A549 (cell line): ENCODE measurements around the gene HAS3. TPM values are rescaled to one million over a fixed set of nuclear protein-coding genes. Genes with fewer than 3 reads are reported as not detected.
"Not testable (repeated sequence)": the region's sequence is repeated elsewhere in the genome, so short reads cannot be mapped to it uniquely, and the experiment has no call there.

Source experiments
- ATAC-seq, 2 experiments: fragments of 200-7000 bp in 1 of 2; fragments of >200 bp in 1 of 2; cut with Nextera tagmentation in 1 of 2; cut with Tn5 transposase in 1 of 2; 3 replicates each; pipeline versions ENCODE4 v1.8.0 to v1.9.1; 2018 to 2020; ENCODE audit warnings: mild to moderate bottlenecking in 1 of 2, moderate library complexity in 1 of 2
- CTCF ChIA-PET: fragments of 300-600 bp; sonication (Branson Sonifier 250); formaldehyde crosslinking; extraction: SDS; loops from one replicate; lab custom pipeline; 2021; ENCODE audit warnings: antibody characterized with exemption, inconsistent platforms; lab: Yijun Ruan, JAX
- POLR2A ChIA-PET: fragments of 350-600 bp; formaldehyde crosslinking; extraction: SDS; loops from one replicate; lab custom pipeline; 2021; ENCODE audit warnings: antibody characterized with exemption, inconsistent platforms; lab: Yijun Ruan, JAX
- DNase-seq, 2 experiments: peaks; one replicate each; pipeline versions ENCODE4 v3.0.0 to v3.0.0-alpha.2; 2011 to 2016; ENCODE audit warnings: low read depth in 1 of 2, low spot score in 1 of 2
- FAIRE-seq: peaks from 2 replicates; lab custom pipeline; 2011; peaks lifted over from hg19 to GRCh38; lab: Jason Lieb, UNC
- H3K27ac ChIP-seq, 2 experiments: fragments of >200 bp; sonication (Bioruptor Twin); formaldehyde crosslinking; 3 replicates each; pipeline ENCODE4 v1.5.1; 2016 to 2017
- H3K4me1 ChIP-seq: fragments of >200 bp; sonication (Bioruptor Twin); formaldehyde crosslinking; 3 replicates; pipeline ENCODE4 v1.6.1; 2016
- H3K4me2 ChIP-seq: fragments of >200 bp; sonication (Bioruptor Twin); formaldehyde crosslinking; 3 replicates; pipeline ENCODE4 v1.6.1; 2016
- H3K4me3 ChIP-seq: fragments of >200 bp; sonication (Bioruptor Twin); formaldehyde crosslinking; 3 replicates; pipeline ENCODE4 v1.5.1; 2016
- H3K9me3 ChIP-seq: fragments of >200 bp; sonication (Bioruptor Twin); formaldehyde crosslinking; 3 replicates; pipeline ENCODE4 v1.6.1; 2016
- CBX8 ChIP-seq: fragments of 200-600 bp; sonication (generic); IDR thresholded peaks from 2 replicates; pipeline ENCODE4 v1.6.1; 2016
- EHF ChIP-seq: fragments of 250-450 bp; sonication (Bioruptor Pico); IDR thresholded peaks from 2 replicates; pipeline ENCODE4 v1.5.0; 2020; ENCODE audit warnings: mild to moderate bottlenecking
- EP300 ChIP-seq, 2 experiments: fragments of >200 bp; sonication (Bioruptor Twin); formaldehyde crosslinking; IDR thresholded peaks; 2 replicates in 1 of 2; 3 replicates in 1 of 2; pipeline ENCODE4 v1.6.1; 2016 to 2017
- ESRRA ChIP-seq: fragments of 150-350 bp; IDR thresholded peaks from 2 replicates; pipeline ENCODE4 v1.6.1; 2014; ENCODE audit warnings: mild to moderate bottlenecking, low read length, borderline replicate concordance
- HMGXB4 ChIP-seq: fragments of 250-450 bp; sonication (Bioruptor Pico); IDR thresholded peaks from 2 replicates; pipeline ENCODE4 v1.5.0; 2021; ENCODE audit warnings: mild to moderate bottlenecking, moderate library complexity, borderline replicate concordance
- HOXB13 ChIP-seq: fragments of 250-450 bp; sonication (Bioruptor Pico); IDR thresholded peaks from 2 replicates; pipeline ENCODE4 v1.5.0; 2020; ENCODE audit warnings: low read depth, mild to moderate bottlenecking, moderate library complexity
- MAFK ChIP-seq: fragments of 450-650 bp; IDR thresholded peaks from 2 replicates; pipeline ENCODE4 v1.6.1; 2014; ENCODE audit not compliant: partially characterized antibody
- MYC ChIP-seq: IDR thresholded peaks from 2 replicates; pipeline ENCODE4 v1.6.1; 2012; ENCODE audit warnings: mild to moderate bottlenecking, inconsistent platforms, low read length, improper control_type of control experiment, borderline replicate concordance
- RAD21 ChIP-seq, 2 experiments: fragments of >200 bp in 1 of 2; sonication (Bioruptor Twin) in 1 of 2; formaldehyde crosslinking in 1 of 2; IDR thresholded peaks in 1 of 2; conservative IDR thresholded peaks in 1 of 2; 2 replicates in 1 of 2; 3 replicates in 1 of 2; pipeline ENCODE4 v1.6.1; 2012 to 2018; ENCODE audit warnings: inconsistent platforms in 1 of 2
- RARB ChIP-seq: fragments of 250-450 bp; sonication (Bioruptor Pico); IDR thresholded peaks from 2 replicates; pipeline ENCODE4 v1.8.0; 2021; ENCODE audit warnings: mild to moderate bottlenecking, moderate library complexity
- RCOR1 ChIP-seq: fragments of 150-350 bp; IDR thresholded peaks from 2 replicates; pipeline ENCODE4 v1.6.1; 2014; ENCODE audit warnings: antibody characterized with exemption, low read length, low read depth
- RNF2 ChIP-seq: fragments of 200-600 bp; sonication (generic); IDR thresholded peaks from 2 replicates; pipeline ENCODE4 v1.6.1; 2016; ENCODE audit warnings: low read depth, mild to moderate bottlenecking, antibody characterized with exemption, moderate library complexity, borderline replicate concordance
- SMC3 ChIP-seq: fragments of >200 bp; sonication (Bioruptor Twin); formaldehyde crosslinking; IDR thresholded peaks from 3 replicates; pipeline ENCODE4 v1.6.1; 2018; ENCODE audit warnings: inconsistent platforms
- ZSCAN20 ChIP-seq: fragments of 250-450 bp; sonication (Bioruptor Pico); IDR thresholded peaks from 2 replicates; pipeline ENCODE4 v1.8.0; 2022; ENCODE audit warnings: mild to moderate bottlenecking, moderate library complexity
- WGBS: methylation state at CpG from one replicate; pipeline ENCODE4 v1.1.6; 2017; ENCODE audit errors: missing lambda C conversion rate; 5-methylcytosine and 5-hydroxymethylcytosine counted together
- polyA plus RNA-seq, 4 experiments: library from polyadenylated mRNA; depleted of rRNA in 3 of 4; stranded (reverse); fragments of >200 nt; fragmentation: RNase III in 1 of 4; extraction: RNeasy Plus Mini Kit Qiagen cat#74134 plus additional on column Dnase treatment in 1 of 4; gene quantifications; 2 replicates in 3 of 4; 3 replicates in 1 of 4; pipeline ENCODE4 v1.2.3, GENCODE V29; 2011 to 2017
- TF ChIP-seq, protein P1 (sequence below): fragments of >200 bp; sonication (Bioruptor Twin); formaldehyde crosslinking; IDR thresholded peaks from 3 replicates; pipeline ENCODE4 v1.5.1; 2016

The HAS3 gene
- polyA plus RNA-seq, 2 of the 4 experiments (the other 2 are of a cell fraction), result 9.1 to 12.4 TPM

DNA sequence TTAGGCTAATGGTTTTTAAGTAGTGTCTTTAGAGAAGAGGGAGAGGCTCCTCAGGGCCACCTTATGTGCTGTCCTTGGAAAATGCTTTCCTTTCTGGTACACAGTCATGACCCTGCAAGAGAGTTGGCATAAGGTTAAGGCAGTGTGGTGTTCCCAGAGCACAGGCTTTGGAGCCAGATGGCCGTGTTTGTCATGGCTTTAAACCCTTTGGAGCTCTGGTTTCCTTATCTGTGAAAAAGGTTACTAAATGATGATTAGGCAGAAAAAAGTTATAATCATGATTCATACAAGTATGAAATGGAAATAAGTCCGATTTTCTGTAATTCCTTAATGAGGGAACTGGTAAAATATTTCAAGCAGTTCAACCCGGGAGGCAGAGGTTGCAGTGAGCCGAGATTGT lies 40.2 kb downstream of the HAS3 start:
- no peak for DNase-seq
- peak overlapping the region in 1 of 2 experiments; percentile 38; a peak in 1 of 6 replicates for H3K27ac ChIP-seq
- no peak overlapping the region for H3K4me2 ChIP-seq
- TF ChIP-seq ZSCAN20 (no peak), ESRRA (no peak), MAFK (peak; percentile 92), RCOR1 (no peak), MYC (no peak)
- TF ChIP-seq, all 56 proteins: peak for 1
- no peak for ATAC-seq
- H3K9me3 ChIP-seq, result no peaks in the 10 kb centered on the region
- FAIRE-seq, result no peak
- ChIA-PET CTCF (interaction anchor here (3.0 kb wide), 1 partner anchor 141 kb away, joined by 11 read pairs; no protein-coding TSS in a partner anchor), POLR2A (no interaction called here)
- H3K4me3 ChIP-seq, result no peak overlapping the region
- WGBS, result 76% methylated on average over 4 of the region's 4 CpGs
- H3K4me1 ChIP-seq, result 0 out of 3 replicates have a peak, but pooled peaks cover 3% of the 10 kb centered on the region

GRCh38 chr16:69149621-69150020 lies 44.2 kb downstream of the HAS3 start:
- ChIA-PET CTCF (interaction anchor here (0.9 to 7.5 kb wide), 30 partner anchors 9 to 305 kb away, joined by 3 to 133 read pairs (median 5); partner anchors contain the start of gene SNTB2), POLR2A (interaction anchor here (1.3 kb wide), 1 partner anchor 181 kb away, joined by 5 read pairs; the partner anchor contains the start of gene PDF)
- not testable (repeated sequence) for FAIRE-seq, H3K9me3 ChIP-seq, ATAC-seq, H3K4me3 ChIP-seq, H3K4me1 ChIP-seq, DNase-seq, H3K27ac ChIP-seq, H3K4me2 ChIP-seq
- WGBS, result 86% methylated on average over 9 of the region's 9 CpGs

DNA sequence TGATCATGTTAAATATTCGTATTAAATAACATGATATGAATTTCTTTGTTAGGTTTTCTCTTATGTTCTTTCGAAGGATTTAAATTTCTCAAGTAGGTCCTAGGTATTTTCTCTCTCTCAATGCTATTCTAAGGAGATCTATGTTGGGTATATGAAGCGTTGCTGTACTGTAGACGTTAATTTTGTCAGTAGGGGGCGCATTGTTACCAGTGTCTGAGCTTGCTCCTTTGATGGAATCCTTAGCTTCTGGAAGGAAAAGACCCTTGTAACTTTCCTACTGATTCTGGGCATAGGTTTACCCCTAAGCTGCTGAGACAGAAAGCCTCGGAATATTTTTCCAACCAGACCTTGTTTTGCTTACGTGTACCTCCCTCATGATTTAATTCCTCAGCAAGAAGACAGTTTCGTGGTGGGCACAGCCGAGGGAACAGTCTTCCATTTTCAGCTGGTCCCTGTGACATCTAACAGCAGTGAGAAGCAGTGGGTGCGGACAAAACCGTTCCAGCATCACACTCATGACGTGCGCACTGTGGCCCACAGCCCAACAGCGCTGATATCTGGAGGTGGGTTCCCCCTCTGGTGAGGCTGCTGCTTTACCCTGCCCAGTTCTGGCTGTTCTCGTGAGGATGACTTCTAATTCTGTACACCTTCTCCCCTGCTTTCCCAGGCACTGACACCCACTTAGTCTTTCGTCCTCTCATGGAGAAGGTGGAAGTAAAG lies 44.9 kb downstream of the HAS3 start:
- no peak for TF ChIP-seq EP300 (IDR thresholded peaks at IDR 0.05)
- no peak for TF ChIP-seq EHF (CRISPR knock-in tag)
- peak; percentile 60 for TF ChIP-seq SMC3
- peak; percentile 83 to 87 for TF ChIP-seq RAD21 (conservative IDR thresholded peaks at IDR 0.05 in 1 of 2, IDR thresholded peaks at IDR 0.05 in 1 of 2)
- TF ChIP-seq HOXB13, result no peak
- TF ChIP-seq, protein P1, sequence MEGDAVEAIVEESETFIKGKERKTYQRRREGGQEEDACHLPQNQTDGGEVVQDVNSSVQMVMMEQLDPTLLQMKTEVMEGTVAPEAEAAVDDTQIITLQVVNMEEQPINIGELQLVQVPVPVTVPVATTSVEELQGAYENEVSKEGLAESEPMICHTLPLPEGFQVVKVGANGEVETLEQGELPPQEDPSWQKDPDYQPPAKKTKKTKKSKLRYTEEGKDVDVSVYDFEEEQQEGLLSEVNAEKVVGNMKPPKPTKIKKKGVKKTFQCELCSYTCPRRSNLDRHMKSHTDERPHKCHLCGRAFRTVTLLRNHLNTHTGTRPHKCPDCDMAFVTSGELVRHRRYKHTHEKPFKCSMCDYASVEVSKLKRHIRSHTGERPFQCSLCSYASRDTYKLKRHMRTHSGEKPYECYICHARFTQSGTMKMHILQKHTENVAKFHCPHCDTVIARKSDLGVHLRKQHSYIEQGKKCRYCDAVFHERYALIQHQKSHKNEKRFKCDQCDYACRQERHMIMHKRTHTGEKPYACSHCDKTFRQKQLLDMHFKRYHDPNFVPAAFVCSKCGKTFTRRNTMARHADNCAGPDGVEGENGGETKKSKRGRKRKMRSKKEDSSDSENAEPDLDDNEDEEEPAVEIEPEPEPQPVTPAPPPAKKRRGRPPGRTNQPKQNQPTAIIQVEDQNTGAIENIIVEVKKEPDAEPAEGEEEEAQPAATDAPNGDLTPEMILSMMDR, result peak; percentile 90
- no peak for TF ChIP-seq HMGXB4 (CRISPR knock-in tag)
- TF ChIP-seq CBX8, result no peak
- TF ChIP-seq RNF2, result no peak
- TF ChIP-seq RARB (CRISPR knock-in tag), result no peak
- no peak for TF ChIP-seq ESRRA
- TF ChIP-seq, all 56 proteins: peak for 3
- no peak overlapping the region for H3K4me2 ChIP-seq
- DNase-seq (peak; percentile 76 to 77), ATAC-seq (peak; percentile 89 to 97), FAIRE-seq (peak; percentile 67)
- H3K27ac ChIP-seq, result no peak overlapping the region
- CTCF ChIA-PET, result interaction anchor here (0.6 to 7.5 kb wide), 53 partner anchors 8 to 787 kb away, joined by 3 to 133 read pairs (median 4); partner anchors contain the start of genes PDF and SNTB2
- POLR2A ChIA-PET, result interaction anchor here (0.5 to 1.3 kb wide), 4 partner anchors 67 to 180 kb away, joined by 3 to 5 read pairs (median 4); partner anchors contain the start of gene PDF
- WGBS, result 58% methylated on average over 16 of the region's 16 CpGs
- H3K4me1 ChIP-seq, result no peaks in the 10 kb centered on the region
- H3K9me3 ChIP-seq, result no peaks in the 10 kb centered on the region
- no peak overlapping the region for H3K4me3 ChIP-seq
